Suprapubic skin (tissue), 4 donors: ENCODE data around the gene ASB9.

ENCODE experiments used
- CTCF ChIP-seq, 2 donors: fragments of 200-600 bp in 1 of 2; fragments of 450-650 bp in 1 of 2; sonication (generic) in 1 of 2; IDR thresholded peaks; one replicate each; pipeline ENCODE4 v1.5.1; 2016 to 2019; ENCODE audit warnings: antibody characterized with exemption in 2 of 2, mild to moderate bottlenecking in 1 of 2, moderate library complexity in 1 of 2
- EP300 ChIP-seq: sonication (generic); formaldehyde crosslinking; IDR thresholded peaks from one replicate; pipeline ENCODE4 v1.6.1; 2017; ENCODE audit warnings: antibody characterized with exemption
- POLR2A ChIP-seq, 2 donors: fragments of 450-650 bp; IDR thresholded peaks; one replicate each; pipeline ENCODE4 v1.6.1; 2017; ENCODE audit warnings: antibody characterized with exemption in 2 of 2, mild to moderate bottlenecking in 2 of 2, moderate library complexity in 2 of 2
- POLR2AphosphoS5 ChIP-seq, 3 donors: sonication (generic); formaldehyde crosslinking; IDR thresholded peaks; one replicate each; pipeline ENCODE4 v1.6.1; 2017; ENCODE audit warnings: antibody characterized with exemption in 3 of 3

DNA sequence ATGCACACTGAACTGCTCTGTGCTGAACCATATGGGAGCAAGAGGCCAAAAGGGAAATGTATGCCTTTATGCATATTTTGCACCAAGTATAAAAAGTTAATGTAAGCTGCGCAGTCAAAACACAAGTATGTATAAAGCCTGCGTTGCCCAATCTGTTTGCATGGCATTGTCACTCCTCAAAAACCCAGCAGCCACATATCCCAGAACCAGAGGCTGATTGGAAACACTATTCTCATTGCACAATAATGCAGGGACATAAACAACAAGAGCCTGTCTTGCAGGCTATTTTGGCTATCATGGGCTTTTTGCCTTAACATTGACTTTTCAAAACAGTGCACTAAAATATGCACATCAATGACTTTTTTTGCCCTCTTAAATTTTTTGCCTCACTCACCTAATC is 5.1 kb upstream of the ASB9 start:
- TF ChIP-seq CTCF (IDR thresholded peaks at IDR 0.05) = no peak
- no peak for TF ChIP-seq POLR2AphosphoS5 (IDR thresholded peaks at IDR 0.05)
- no peak for TF ChIP-seq POLR2A (IDR thresholded peaks at IDR 0.05)
- TF ChIP-seq EP300 = no peak
